HEK293 (cell line): Measurements from ENCODE around the gene ERI3.

Experiments
- CTCF ChIA-PET: fragments of 350-600 bp; formaldehyde crosslinking; extraction: SDS; loops from one replicate; lab custom pipeline; 2021; ENCODE audit warnings: antibody characterized with exemption; lab: Yijun Ruan, JAX
- POLR2A ChIA-PET: fragments of 300-600 bp; formaldehyde crosslinking; extraction: SDS; loops from one replicate; lab custom pipeline; 2020; ENCODE audit warnings: antibody characterized with exemption, inconsistent platforms; lab: Yijun Ruan, JAX
- H3K27ac ChIP-seq: fragments of 200-500 bp; sonication (Bioruptor generic); 2 replicates; pipeline ENCODE4 v1.5.1; 2014; ENCODE audit warnings: low read depth, low read length, control low read depth, inconsistent platforms; ENCODE audit errors: extremely low read depth
- H3K36me3 ChIP-seq, 2 experiments: fragments of 200-500 bp in 1 of 2; sonication (Bioruptor generic) in 1 of 2; 1 replicate in 1 of 2; 2 replicates in 1 of 2; pipeline ENCODE4 v1.5.1; 2014 to 2017; ENCODE audit warnings: inconsistent platforms in 2 of 2, low read length in 2 of 2; ENCODE audit not compliant: control insufficient read depth in 2 of 2, insufficient read depth in 1 of 2
- H3K4me1 ChIP-seq: fragments of 200-500 bp; sonication (Bioruptor generic); 2 replicates; pipeline ENCODE4 v1.5.1; 2014; ENCODE audit warnings: mild to moderate bottlenecking, low read length, inconsistent platforms; ENCODE audit not compliant: control insufficient read depth, insufficient read depth
- H3K4me3 ChIP-seq: 2 replicates; pipeline ENCODE4 v1.5.1; 2011; ENCODE audit warnings: low read depth, mild to moderate bottlenecking, control low read depth, low read length, moderate library complexity
- H3K9me3 ChIP-seq: fragments of 200-500 bp; sonication (Bioruptor generic); 2 replicates; pipeline ENCODE4 v1.5.1; 2014; ENCODE audit warnings: low read depth, low read length, inconsistent platforms; ENCODE audit not compliant: control insufficient read depth, insufficient read depth
- FEZF1 ChIP-seq: fragments of 450-650 bp; formaldehyde crosslinking; IDR thresholded peaks from 2 replicates; pipeline ENCODE4 v1.5.1; 2016; ENCODE audit warnings: missing biosample characterization, missing genetic modification characterization
- OSR2 ChIP-seq: fragments of 450-650 bp; formaldehyde crosslinking; IDR thresholded peaks from 2 replicates; pipeline ENCODE4 v1.5.1; 2016; ENCODE audit warnings: missing biosample characterization, missing genetic modification characterization
- PRDM10 ChIP-seq: fragments of 450-650 bp; formaldehyde crosslinking; IDR thresholded peaks from 2 replicates; pipeline ENCODE4 v1.5.1; 2016; ENCODE audit warnings: missing biosample characterization, missing genetic modification characterization
- PRDM6 ChIP-seq: fragments of 450-650 bp; formaldehyde crosslinking; IDR thresholded peaks from 2 replicates; pipeline ENCODE4 v1.5.1; 2017; ENCODE audit warnings: missing biosample characterization, missing genetic modification characterization
- REPIN1 ChIP-seq: fragments of 450-650 bp; formaldehyde crosslinking; IDR thresholded peaks from 2 replicates; pipeline ENCODE4 v1.5.1; 2017; ENCODE audit warnings: missing biosample characterization, missing genetic modification characterization, low read depth
- ZBTB10 ChIP-seq: fragments of 450-650 bp; formaldehyde crosslinking; IDR thresholded peaks from 2 replicates; pipeline ENCODE4 v1.5.1; 2016; ENCODE audit warnings: missing biosample characterization, missing genetic modification characterization
- ZNF146 ChIP-seq: fragments of 450-650 bp; formaldehyde crosslinking; IDR thresholded peaks from 2 replicates; pipeline ENCODE4 v1.5.1; 2016; ENCODE audit warnings: missing biosample characterization, missing genetic modification characterization
- ZNF18 ChIP-seq: fragments of 450-650 bp; formaldehyde crosslinking; IDR thresholded peaks from 2 replicates; pipeline ENCODE4 v1.5.1; 2016; ENCODE audit warnings: missing biosample characterization, missing genetic modification characterization
- ZNF24 ChIP-seq: fragments of 450-650 bp; formaldehyde crosslinking; IDR thresholded peaks from 2 replicates; pipeline ENCODE4 v1.5.1; 2016; ENCODE audit warnings: missing biosample characterization, missing genetic modification characterization
- ZNF274 ChIP-seq, 2 experiments: fragments of 200-500 bp in 1 of 2; fragments of 450-650 bp in 1 of 2; sonication (Bioruptor generic) in 1 of 2; formaldehyde crosslinking in 1 of 2; IDR thresholded peaks; 2 replicates each; pipeline versions ENCODE4 v1.5.1 to v1.6.1; 2014 to 2016; ENCODE audit warnings: borderline replicate concordance in 1 of 2, inconsistent platforms in 1 of 2, low read length in 1 of 2, missing biosample characterization in 1 of 2, missing genetic modification characterization in 1 of 2
- ZNF350 ChIP-seq: fragments of 450-650 bp; formaldehyde crosslinking; IDR thresholded peaks from 2 replicates; pipeline ENCODE4 v1.5.0; 2017; ENCODE audit warnings: missing biosample characterization, mild to moderate bottlenecking, missing genetic modification characterization
- ZNF398 ChIP-seq: fragments of 450-650 bp; formaldehyde crosslinking; IDR thresholded peaks from 2 replicates; pipeline ENCODE4 v1.5.1; 2017; ENCODE audit warnings: missing biosample characterization, missing genetic modification characterization
- ZNF416 ChIP-seq: fragments of 450-650 bp; formaldehyde crosslinking; IDR thresholded peaks from 2 replicates; pipeline ENCODE4 v1.5.1; 2016; ENCODE audit warnings: missing biosample characterization, missing genetic modification characterization
- ZNF580 ChIP-seq: fragments of 450-650 bp; formaldehyde crosslinking; IDR thresholded peaks from 2 replicates; pipeline ENCODE4 v1.5.1; 2016; ENCODE audit warnings: missing biosample characterization, missing genetic modification characterization
- ZNF600 ChIP-seq: fragments of 450-650 bp; formaldehyde crosslinking; IDR thresholded peaks from 2 replicates; pipeline ENCODE4 v1.5.1; 2016; ENCODE audit warnings: missing biosample characterization, missing genetic modification characterization
- ZNF610 ChIP-seq: fragments of 450-650 bp; formaldehyde crosslinking; IDR thresholded peaks from 2 replicates; pipeline ENCODE4 v1.5.1; 2016; ENCODE audit warnings: missing biosample characterization, missing genetic modification characterization, borderline replicate concordance
- ZNF645 ChIP-seq: fragments of 450-650 bp; formaldehyde crosslinking; IDR thresholded peaks from 2 replicates; pipeline ENCODE4; 2016; ENCODE audit warnings: missing biosample characterization, missing genetic modification characterization
- ZNF692 ChIP-seq: fragments of 450-650 bp; formaldehyde crosslinking; IDR thresholded peaks from 2 replicates; pipeline ENCODE4 v1.5.1; 2016; ENCODE audit warnings: missing biosample characterization, missing genetic modification characterization

ERI3 gene

GRCh38 chr1:44266400-44267344 lies 88.4 kb downstream of the ERI3 start:
- Histone ChIP-seq H3K4me3 (no peak overlapping the region), H3K27ac (no peak overlapping the region), H3K4me1 (peaks cover 9% of the 10 kb centered on the region), H3K36me3 (peaks cover 0 to 21% of the 10 kb centered on the region in 2 experiments; a peak in 1 of 3 replicates), H3K9me3 (no peaks in the 10 kb centered on the region)
- POLR2A ChIA-PET = no interaction called here
- CTCF ChIA-PET = interaction anchor here (0.6 to 1.1 kb wide), 5 partner anchors 11 to 435 kb away, joined by 3 to 5 read pairs (median 3); no protein-coding TSS in a partner anchor
- TF ChIP-seq ZBTB10 (tag by site-specific recombination) (no peak), PRDM10 (peak; percentile 28; the same call in 1 of the 2 replicates), ZNF350 (tag by site-specific recombination) (no peak), ZNF146 (tag by site-specific recombination) (no peak), ZNF645 (tag by site-specific recombination) (no peak), ZNF610 (tag by site-specific recombination) (no peak), ZNF274 (IDR thresholded peaks at IDR 0.05; ENCODE audit: low read length) (no peak), ZNF274 (tag by site-specific recombination; IDR thresholded peaks at IDR 0.05; ENCODE audit: borderline replicate concordance) (no peak), OSR2 (peak; percentile 30; the same call in 1 of the 2 replicates), ZNF398 (tag by site-specific recombination) (no peak), ZNF600 (tag by site-specific recombination) (peak; percentile 97), PRDM6 (peak; percentile 85), REPIN1 (tag by site-specific recombination) (no peak), ZNF580 (no peak), ZNF416 (tag by site-specific recombination) (no peak), ZNF18 (tag by site-specific recombination) (0 out of 2 replicates have a peak, but pooled peaks have one; percentile 14), ZNF692 (no peak), FEZF1 (tag by site-specific recombination) (peak; percentile 74), ZNF24 (tag by site-specific recombination) (peak; percentile 60; the same call in 1 of the 2 replicates)
